HG02970 (cell line): ENCODE measurements around the gene NBEAL1.
"Not testable (repeated sequence)": the region's sequence is repeated elsewhere in the genome, so short reads cannot be mapped to it uniquely, and the experiment has no call there.

Experiments
- ATAC-seq: cut with Tn5 transposase; IDR thresholded peaks from one replicate; pipeline ENCODE4 v1.9.1; 2021; ENCODE audit warnings: mild to moderate bottlenecking, moderate library complexity, moderate number of reproducible peaks; ENCODE audit not compliant: unreplicated experiment, low FRiP score

NBEAL1 gene

GRCh38 chr2:203104273-203104672 is 89.6 kb downstream of the NBEAL1 start:
- ATAC-seq, result no peak

GRCh38 chr2:203105996-203106395 is 91.3 kb downstream of the NBEAL1 start:
- no peak for ATAC-seq

- ATAC-seq, result not testable (repeated sequence)
These were observed 95.8 kb downstream of the NBEAL1 start for GRCh38 chr2:203110496-203110895.

- ATAC-seq, result no peak
These were observed 97.7 kb downstream of the NBEAL1 start for GRCh38 chr2:203112342-203112741.

GRCh38 chr2:203115201-203115700 is 100.6 kb downstream of the NBEAL1 start:
- ATAC-seq, result not testable (repeated sequence)

- ATAC-seq, result no peak
These were observed 107.8 kb downstream of the NBEAL1 start for GRCh38 chr2:203122317-203122986.

- ATAC-seq, result no peak
These were observed 112.3 kb downstream of the NBEAL1 start for GRCh38 chr2:203126996-203127395.

GRCh38 chr2:203135105-203135504 is 120.4 kb downstream of the NBEAL1 start:
- no peak for ATAC-seq

- no peak for ATAC-seq
These were observed 128.7 kb downstream of the NBEAL1 start for GRCh38 chr2:203143391-203143790.

- no peak for ATAC-seq
These were observed 134.5 kb downstream of the NBEAL1 start for GRCh38 chr2:203149194-203149593.

- no peak for ATAC-seq
These were observed 140.7 kb downstream of the NBEAL1 start for GRCh38 chr2:203155406-203155805.

- not testable (repeated sequence) for ATAC-seq
These were observed 148.0 kb downstream of the NBEAL1 start for GRCh38 chr2:203162722-203163121.

GRCh38 chr2:203164311-203164935 is 149.7 kb downstream of the NBEAL1 start:
- no peak for ATAC-seq

GRCh38 chr2:203167751-203168150 is 153.1 kb downstream of the NBEAL1 start:
- no peak for ATAC-seq

GRCh38 chr2:203170502-203170901 is 155.8 kb downstream of the NBEAL1 start:
- no peak for ATAC-seq

GRCh38 chr2:203175371-203175770 is 160.7 kb downstream of the NBEAL1 start:
- no peak for ATAC-seq

GRCh38 chr2:203177361-203177760 is 162.7 kb downstream of the NBEAL1 start:
- ATAC-seq, result no peak

- ATAC-seq, result no peak
These were observed 171.2 kb downstream of the NBEAL1 start for GRCh38 chr2:203185864-203186263.

GRCh38 chr2:203190547-203190946 is 175.9 kb downstream of the NBEAL1 start:
- ATAC-seq, result not testable (repeated sequence)

GRCh38 chr2:203191026-203191425 is 176.4 kb downstream of the NBEAL1 start:
- not testable (repeated sequence) for ATAC-seq

- no peak for ATAC-seq
These were observed 177.3 kb downstream of the NBEAL1 start for GRCh38 chr2:203191961-203192360.
